IPS-15b (cell line): ENCODE results near the gene DMAC2.
"Not testable (repeated sequence)": the region's sequence is repeated elsewhere in the genome, so short reads cannot be mapped to it uniquely, and the experiment has no call there.

Experiments used
- H3K27me3 ChIP-seq: one replicate; pipeline ENCODE4 v1.6.1; 2013; ENCODE audit warnings: low read length; ENCODE audit not compliant: control insufficient read depth, insufficient read depth
- H3K36me3 ChIP-seq: one replicate; pipeline ENCODE4 v1.6.1; 2013; ENCODE audit warnings: low read length; ENCODE audit not compliant: control insufficient read depth, insufficient read depth
- H3K4me1 ChIP-seq: one replicate; pipeline ENCODE4 v1.6.1; 2013; ENCODE audit warnings: mild to moderate bottlenecking, low read length; ENCODE audit not compliant: control insufficient read depth, insufficient read depth
- H3K4me3 ChIP-seq: one replicate; pipeline ENCODE4 v1.5.1; 2013; ENCODE audit warnings: low read depth, low read length
- H3K9ac ChIP-seq: one replicate; pipeline ENCODE4 v1.6.1; 2013; ENCODE audit warnings: low read depth, mild to moderate bottlenecking, low read length
- H3K9me3 ChIP-seq: one replicate; pipeline ENCODE4 v1.6.1; 2013; ENCODE audit warnings: mild to moderate bottlenecking, low read length; ENCODE audit not compliant: control insufficient read depth, insufficient read depth

Gene DMAC2

GRCh38 chr19:41415154-41415571 lies 24.5 kb downstream of the DMAC2 start:
- no peaks in the 10 kb centered on the region for H3K9me3 ChIP-seq
- peaks cover 18% of the 10 kb centered on the region for H3K36me3 ChIP-seq
- H3K4me1 ChIP-seq: no peaks in the 10 kb centered on the region
- H3K4me3 ChIP-seq: no peak overlapping the region
- H3K9ac ChIP-seq: no peak overlapping the region
- no peaks in the 10 kb centered on the region for H3K27me3 ChIP-seq

- H3K36me3 ChIP-seq: peaks cover 13% of the 10 kb centered on the region
- H3K9me3 ChIP-seq: no peaks in the 10 kb centered on the region
- H3K4me1 ChIP-seq: no peaks in the 10 kb centered on the region
- H3K4me3 ChIP-seq: no peak overlapping the region
- no peaks in the 10 kb centered on the region for H3K27me3 ChIP-seq
- H3K9ac ChIP-seq: no peak overlapping the region
Observed at GRCh38 chr19:41414461-41414860, 25.3 kb downstream of the DMAC2 start.

- Histone ChIP-seq H3K9ac (no peak overlapping the region), H3K4me3 (no peak overlapping the region), H3K27me3 (no peaks in the 10 kb centered on the region), H3K9me3 (no peaks in the 10 kb centered on the region), H3K36me3 (peaks cover 11% of the 10 kb centered on the region), H3K4me1 (no peaks in the 10 kb centered on the region)
Observed at GRCh38 chr19:41413947-41414346, 25.8 kb downstream of the DMAC2 start.

GRCh38 chr19:41412953-41413352 lies 26.8 kb downstream of the DMAC2 start:
- Histone ChIP-seq H3K9ac (no peak overlapping the region), H3K27me3 (no peaks in the 10 kb centered on the region), H3K4me1 (no peaks in the 10 kb centered on the region), H3K4me3 (no peak overlapping the region), H3K9me3 (no peaks in the 10 kb centered on the region), H3K36me3 (peaks cover 10% of the 10 kb centered on the region)

GRCh38 chr19:41411968-41412265 lies 27.8 kb downstream of the DMAC2 start:
- H3K9ac ChIP-seq: no peak overlapping the region

GRCh38 chr19:41411100-41411967 lies 28.4 kb downstream of the DMAC2 start:
- H3K9me3 ChIP-seq: no peaks in the 10 kb centered on the region
- no peaks in the 10 kb centered on the region for H3K27me3 ChIP-seq
- H3K4me3 ChIP-seq: no peak overlapping the region
- no peak overlapping the region for H3K9ac ChIP-seq
- H3K4me1 ChIP-seq: peaks cover 5% of the 10 kb centered on the region
- H3K36me3 ChIP-seq: peaks cover 5% of the 10 kb centered on the region

More at GRCh38 chr19:41411968-41412265, 27.8 kb downstream of the DMAC2 start:
- Histone ChIP-seq H3K4me3 (no peak overlapping the region), H3K36me3 (peaks cover 5% of the 10 kb centered on the region), H3K4me1 (peaks cover 4% of the 10 kb centered on the region), H3K27me3 (no peaks in the 10 kb centered on the region), H3K9me3 (no peaks in the 10 kb centered on the region)

- Histone ChIP-seq H3K9ac (no peak overlapping the region), H3K27me3 (no peaks in the 10 kb centered on the region), H3K4me1 (peaks cover 5% of the 10 kb centered on the region), H3K36me3 (peaks cover 5% of the 10 kb centered on the region), H3K4me3 (no peak overlapping the region), H3K9me3 (no peaks in the 10 kb centered on the region)
Observed at GRCh38 chr19:41410336-41411054, 29.2 kb downstream of the DMAC2 start.

- H3K27me3 ChIP-seq: no peaks in the 10 kb centered on the region
Observed at GRCh38 chr19:41409288-41409687, 30.4 kb downstream of the DMAC2 start.

GRCh38 chr19:41408846-41409245 lies 30.9 kb downstream of the DMAC2 start:
- H3K36me3 ChIP-seq, H3K4me3 ChIP-seq, H3K9me3 ChIP-seq, H3K4me1 ChIP-seq, H3K9ac ChIP-seq, H3K27me3 ChIP-seq: not testable (repeated sequence)

More at GRCh38 chr19:41409288-41409687, 30.4 kb downstream of the DMAC2 start:
- H3K9me3 ChIP-seq: no peaks in the 10 kb centered on the region
- no peak overlapping the region for H3K4me3 ChIP-seq
- H3K4me1 ChIP-seq: peaks cover 5% of the 10 kb centered on the region
- H3K36me3 ChIP-seq: peaks cover 5% of the 10 kb centered on the region
- H3K9ac ChIP-seq: no peak overlapping the region

- no peaks in the 10 kb centered on the region for H3K9me3 ChIP-seq
- H3K36me3 ChIP-seq: peaks cover under 1% of the 10 kb centered on the region
- no peaks in the 10 kb centered on the region for H3K27me3 ChIP-seq
- no peak overlapping the region for H3K9ac ChIP-seq
- no peak overlapping the region for H3K4me3 ChIP-seq
- peaks cover 5% of the 10 kb centered on the region for H3K4me1 ChIP-seq
Observed at GRCh38 chr19:41408256-41408655, 31.5 kb downstream of the DMAC2 start.

GRCh38 chr19:41407271-41407670 lies 32.4 kb downstream of the DMAC2 start:
- H3K9ac ChIP-seq: no peak overlapping the region
- peaks cover 5% of the 10 kb centered on the region for H3K4me1 ChIP-seq
- no peaks in the 10 kb centered on the region for H3K36me3 ChIP-seq
- H3K27me3 ChIP-seq: no peaks in the 10 kb centered on the region
- H3K4me3 ChIP-seq: no peak overlapping the region
- H3K9me3 ChIP-seq: no peaks in the 10 kb centered on the region

- H3K9ac ChIP-seq: no peak overlapping the region
- peaks cover 5% of the 10 kb centered on the region for H3K4me1 ChIP-seq
- H3K36me3 ChIP-seq: no peaks in the 10 kb centered on the region
- H3K9me3 ChIP-seq: no peaks in the 10 kb centered on the region
- H3K27me3 ChIP-seq: no peaks in the 10 kb centered on the region
- no peak overlapping the region for H3K4me3 ChIP-seq
Observed at GRCh38 chr19:41405776-41406175, 33.9 kb downstream of the DMAC2 start.
